ENCODE measurements around the gene LUZP2.

- TF ChIP-seq GMEB1 (CRISPR knock-in tag; IDR thresholded peaks at IDR 0.05): no peak
- TF ChIP-seq CREB1 (IDR thresholded peaks at IDR 0.05): no peak
- TF ChIP-seq CREB1 (CRISPR knock-in tag; IDR thresholded peaks at IDR 0.05): no peak
These were observed 18.1 kb upstream of the LUZP2 start for GRCh38 chr11:24478718-24479117.
